Diencephalon (tissue), 1 donor: ENCODE data around the gene HACD4. TPM values are rescaled to one million over a fixed set of nuclear protein-coding genes. Genes with fewer than 3 reads are reported as not detected.

Experiments used
- total RNA-seq: library from RNA; depleted of rRNA; stranded (reverse); fragments of >200 nt; gene quantifications from one replicate; pipeline ENCODE4 v1.2.3, GENCODE V29; 2014

HACD4 gene
- total RNA-seq, result 1.6 TPM

DNA sequence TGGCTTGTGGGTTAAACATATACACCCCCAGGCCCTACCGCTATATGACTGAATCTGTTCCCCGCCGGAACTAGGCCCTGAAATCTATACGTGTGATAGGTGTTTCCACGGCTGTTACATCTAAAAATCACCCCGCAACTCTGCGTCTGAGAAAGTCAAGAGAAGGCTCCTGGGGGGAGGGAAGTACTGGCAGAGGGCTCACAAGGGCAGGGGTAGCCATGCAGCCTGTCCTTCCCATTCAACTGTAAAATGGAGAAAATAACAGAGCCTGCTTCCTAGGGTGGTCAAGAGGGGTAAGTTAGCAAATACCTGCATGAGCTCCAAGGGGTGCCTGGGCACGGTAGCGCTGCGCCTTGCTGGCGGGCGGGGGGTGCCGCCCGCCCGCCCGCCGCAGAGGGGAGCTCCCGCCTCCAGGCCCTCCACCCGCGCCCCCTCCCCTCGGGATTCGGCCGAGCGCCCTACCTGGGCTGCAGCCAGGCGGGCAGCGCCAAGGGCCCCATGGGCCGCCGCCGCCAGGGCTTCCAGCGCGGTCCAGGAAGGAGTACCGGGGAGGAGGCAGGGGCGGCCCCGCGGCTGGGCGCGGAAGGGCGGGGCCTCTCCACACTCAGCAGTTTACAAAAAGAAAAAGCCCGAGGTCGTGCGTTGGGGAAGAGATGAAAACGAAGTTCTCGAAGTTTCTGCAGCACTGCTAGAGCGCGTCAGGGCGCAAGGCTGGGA, at the start of gene HACD4:
HACD4 (minus strand) TSS at position 550 of the 717 bp plus-strand sequence; CDS start at position 500, 50 bp downstream.

DNA sequence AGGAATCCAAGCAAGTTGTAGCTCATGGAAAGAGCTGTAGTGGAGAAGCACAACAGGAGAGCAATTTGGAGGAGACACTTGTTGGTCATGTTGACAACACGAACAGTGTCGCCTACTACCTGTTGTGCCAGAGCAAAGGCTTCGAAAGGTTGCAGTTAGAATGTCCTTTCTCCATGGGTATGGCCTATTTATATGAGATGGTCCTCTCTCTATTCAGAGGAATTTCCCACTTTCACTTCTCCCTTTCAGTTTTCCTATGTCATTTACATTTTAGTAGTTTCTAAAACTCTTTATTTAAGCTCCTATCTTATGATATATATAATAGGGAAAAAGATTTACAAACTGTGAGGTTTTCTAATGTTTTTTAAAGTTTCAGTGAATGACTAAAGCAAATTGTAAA, 46.3 kb upstream of the HACD4 start, which contains the start of gene IFNB1:
IFNB1 (minus strand) TSS at position 162 of the 400 bp plus-strand sequence; CDS start at position 89, 73 bp downstream.

Other genes starting within 250 kb of the HACD4 start
- gene IFNB1, start 46.3 kb upstream of the HACD4 start, total RNA-seq, result not detected
- gene IFNW1, start 110.2 kb upstream of the HACD4 start, total RNA-seq, result not detected
- not detected for gene IFNA21, start 135.0 kb upstream of the HACD4 start, total RNA-seq
- gene IFNA4, start 155.9 kb upstream of the HACD4 start, total RNA-seq, result not detected
- gene IFNA7, start 170.6 kb upstream of the HACD4 start, total RNA-seq, result not detected
- gene IFNA10, start 175.5 kb upstream of the HACD4 start, total RNA-seq, result not detected
- gene IFNA16, start 185.7 kb upstream of the HACD4 start, total RNA-seq, result not detected
- not detected for gene IFNA17, start 196.6 kb upstream of the HACD4 start, total RNA-seq
- not detected for gene IFNA14, start 208.4 kb upstream of the HACD4 start, total RNA-seq